H1 (cell line): ENCODE results near the gene KCP. TPM values are rescaled to one million over a fixed set of nuclear protein-coding genes. Genes with fewer than 3 reads are reported as not detected.

Experiments used
- CTCF ChIA-PET: fragments of 300-600 bp; sonication (Branson Sonifier 250); formaldehyde crosslinking; loops from one replicate; lab custom pipeline; 2021; ENCODE audit not compliant: partially characterized antibody; lab: Charles Lee
- POLR2A ChIA-PET: fragments of 300-600 bp; sonication (Branson Sonifier 250); formaldehyde crosslinking; loops from one replicate; lab custom pipeline; 2021; ENCODE audit warnings: inconsistent platforms; ENCODE audit not compliant: partially characterized antibody; lab: Charles Lee
- DNase-seq, 2 experiments: peaks; one replicate each; pipeline versions ENCODE4 v3.0.0 to v3.0.0-alpha.2; 2010 to 2022; ENCODE audit warnings: low spot score in 2 of 2, low read depth in 1 of 2, mixed read lengths in 1 of 2
- FAIRE-seq: peaks from 2 replicates; lab custom pipeline; 2011; peaks lifted over from hg19 to GRCh38; lab: Jason Lieb, UNC
- H2AFZ ChIP-seq: 2 replicates; pipeline ENCODE4 v1.8.1; 2012; ENCODE audit warnings: low read length, inconsistent platforms
- H2AK5ac ChIP-seq: 2 replicates; pipeline ENCODE4 v1.6.1; 2013; ENCODE audit warnings: low read depth, low read length
- H2BK120ac ChIP-seq: replicated peaks from 2 replicates; pipeline ENCODE3; 2013; ENCODE audit warnings: low read depth, low read length, inconsistent platforms
- H2BK12ac ChIP-seq: 2 replicates; pipeline ENCODE4 v1.6.1; 2013; ENCODE audit warnings: low read depth, low read length
- H2BK15ac ChIP-seq: 2 replicates; pipeline ENCODE4 v1.6.1; 2013; ENCODE audit warnings: low read length
- H2BK20ac ChIP-seq: 2 replicates; pipeline ENCODE4 v1.6.1; 2013; ENCODE audit warnings: low read length
- H2BK5ac ChIP-seq: 2 replicates; pipeline ENCODE4 v1.6.1; 2013; ENCODE audit warnings: low read depth, low read length
- H3K14ac ChIP-seq: 2 replicates; pipeline ENCODE4 v1.6.1; 2013; ENCODE audit warnings: inconsistent platforms; ENCODE audit not compliant: insufficient read length
- H3K18ac ChIP-seq: 2 replicates; pipeline ENCODE4 v1.6.1; 2013; ENCODE audit warnings: low read length; ENCODE audit errors: extremely low read depth
- H3K23ac ChIP-seq: 2 replicates; pipeline ENCODE4 v1.6.1; 2013; ENCODE audit warnings: inconsistent platforms; ENCODE audit not compliant: insufficient read length
- H3K23me2 ChIP-seq: 2 replicates; pipeline ENCODE4 v1.6.1; 2013; ENCODE audit warnings: low read depth, low read length
- H3K27ac ChIP-seq: 2 replicates; pipeline ENCODE4 v1.6.1; 2011; ENCODE audit warnings: low read depth, low read length, inconsistent platforms
- H3K27me3 ChIP-seq, 4 experiments: replicated peaks in 1 of 4; 1 replicate in 1 of 4; 2 replicates in 3 of 4; pipeline versions ENCODE4 v1.6.1 to v1.8.1; 2011 to 2013; ENCODE audit warnings: low read length in 3 of 4, mild to moderate bottlenecking in 3 of 4, inconsistent platforms in 2 of 4, mixed read lengths in 2 of 4, moderate library complexity in 1 of 4; ENCODE audit not compliant: control insufficient read depth in 3 of 4, insufficient read depth in 3 of 4; ENCODE audit errors: extremely low read depth in 1 of 4
- H3K36me3 ChIP-seq, 4 experiments: 2 replicates each; pipeline versions ENCODE4 v1.6.1 to v1.8.1; 2011 to 2013; ENCODE audit warnings: mild to moderate bottlenecking in 4 of 4, low read length in 3 of 4, moderate library complexity in 2 of 4, control low read depth in 1 of 4, inconsistent platforms in 1 of 4; ENCODE audit not compliant: insufficient read depth in 4 of 4, control insufficient read depth in 2 of 4
- H3K4ac ChIP-seq: replicated peaks from 2 replicates; pipeline ENCODE3; 2013; ENCODE audit warnings: low read length, low read depth, mixed read lengths, inconsistent platforms; ENCODE audit not compliant: insufficient read length
- H3K4me1 ChIP-seq, 4 experiments: replicated peaks in 1 of 4; 1 replicate in 1 of 4; 2 replicates in 3 of 4; pipeline versions ENCODE4 v1.6.1 to v1.8.1; 2011 to 2013; ENCODE audit warnings: low read length in 3 of 4, inconsistent platforms in 2 of 4, mixed read lengths in 1 of 4; ENCODE audit not compliant: insufficient read depth in 4 of 4, control insufficient read depth in 3 of 4
- H3K4me2 ChIP-seq, 2 experiments: 2 replicates each; pipeline versions ENCODE4 v1.6.1 to v1.8.1; 2011 to 2013; ENCODE audit warnings: low read depth in 2 of 2, low read length in 2 of 2, control low read depth in 1 of 2, inconsistent platforms in 1 of 2, mild to moderate bottlenecking in 1 of 2; ENCODE audit not compliant: insufficient read depth in 1 of 2
- H3K4me3 ChIP-seq, 4 experiments: fragments of 200-600, 300-600 bp in 1 of 4; sonication (generic), shearing (Covaris generic), sonication (Bioruptor Twin) in 1 of 4; 2 replicates each; pipeline versions ENCODE4 v1.5.1 to v1.8.1; 2011 to 2016; ENCODE audit warnings: low read length in 4 of 4, low read depth in 3 of 4, control low read depth in 2 of 4, inconsistent platforms in 2 of 4, mild to moderate bottlenecking in 2 of 4, mixed read lengths in 1 of 4, moderate library complexity in 1 of 4; ENCODE audit not compliant: insufficient read depth in 2 of 4; ENCODE audit errors: extremely low read depth in 1 of 4
- H3K56ac ChIP-seq: replicated peaks from 2 replicates; pipeline ENCODE3; 2013; ENCODE audit warnings: low read depth, mild to moderate bottlenecking, mixed read lengths, low read length, inconsistent platforms; ENCODE audit not compliant: insufficient read length
- H3K79me1 ChIP-seq: 2 replicates; pipeline ENCODE4 v1.6.1; 2013; ENCODE audit warnings: low read depth, low read length, control low read depth
- H3K79me2 ChIP-seq, 2 experiments: 2 replicates each; pipeline versions ENCODE4 v1.6.1 to v1.8.1; 2012 to 2013; ENCODE audit warnings: low read length in 2 of 2, mild to moderate bottlenecking in 2 of 2, inconsistent platforms in 1 of 2; ENCODE audit not compliant: insufficient read depth in 2 of 2, control insufficient read depth in 1 of 2
- H3K9ac ChIP-seq, 4 experiments: replicated peaks in 1 of 4; 1 replicate in 1 of 4; 2 replicates in 3 of 4; pipeline versions ENCODE4 v1.6.1 to v1.8.1; 2011 to 2013; ENCODE audit warnings: low read depth in 3 of 4, low read length in 3 of 4, control low read depth in 2 of 4, mild to moderate bottlenecking in 2 of 4, moderate library complexity in 2 of 4, inconsistent platforms in 1 of 4; ENCODE audit errors: extremely low read depth in 1 of 4
- H3K9me3 ChIP-seq, 2 experiments: 2 replicates each; pipeline versions ENCODE4 v1.6.1 to v1.8.1; 2012 to 2013; ENCODE audit warnings: mild to moderate bottlenecking in 2 of 2, moderate library complexity in 2 of 2, control low read depth in 1 of 2, inconsistent platforms in 1 of 2, low read depth in 1 of 2, low read length in 1 of 2, mixed read lengths in 1 of 2; ENCODE audit not compliant: insufficient read depth in 2 of 2
- H4K20me1 ChIP-seq, 2 experiments: replicated peaks in 1 of 2; 2 replicates each; pipeline versions ENCODE3 to v1.8.1; 2011 to 2013; ENCODE audit warnings: inconsistent platforms in 2 of 2, low read length in 2 of 2, mild to moderate bottlenecking in 1 of 2; ENCODE audit not compliant: insufficient read depth in 2 of 2, control insufficient read depth in 1 of 2
- H4K5ac ChIP-seq: 2 replicates; pipeline ENCODE4 v1.6.1; 2013; ENCODE audit warnings: low read length, low read depth, mixed read lengths, inconsistent platforms; ENCODE audit not compliant: insufficient read length
- H4K8ac ChIP-seq: 2 replicates; pipeline ENCODE4 v1.8.0; 2013; ENCODE audit warnings: mild to moderate bottlenecking, moderate library complexity, low read length, inconsistent platforms; ENCODE audit not compliant: insufficient read depth; ENCODE audit errors: extremely low read depth
- H4K91ac ChIP-seq: replicated peaks from 2 replicates; pipeline ENCODE3; 2013; ENCODE audit warnings: low read length, mixed read lengths, inconsistent platforms; ENCODE audit not compliant: insufficient read length
- ATF2 ChIP-seq: IDR thresholded peaks from 2 replicates; pipeline ENCODE4 v1.6.1; 2012; ENCODE audit warnings: low read length, inconsistent platforms
- CBX8 ChIP-seq: fragments of 300-800, 300-1000 bp; sonication (generic); IDR thresholded peaks from 2 replicates; pipeline ENCODE4 v1.7.1; 2016; ENCODE audit warnings: low read depth, low read length, borderline replicate concordance
- HDAC2 ChIP-seq, 2 experiments: fragments of 300-600 bp in 1 of 2; sonication (generic) in 1 of 2; IDR thresholded peaks; 2 replicates each; pipeline ENCODE4 v1.6.1; 2011 to 2012; ENCODE audit warnings: low read depth in 2 of 2, low read length in 2 of 2, mild to moderate bottlenecking in 2 of 2, moderate library complexity in 2 of 2, borderline replicate concordance in 1 of 2, inconsistent platforms in 1 of 2
- HDAC6 ChIP-seq: IDR thresholded peaks from one replicate; pipeline ENCODE4 v1.7.1; 2012; ENCODE audit warnings: low read depth, mild to moderate bottlenecking, inconsistent platforms, low read length, moderate library complexity
- JUN ChIP-seq: IDR thresholded peaks from 2 replicates; pipeline ENCODE4 v1.6.1; 2011; ENCODE audit warnings: low read depth, mild to moderate bottlenecking, improper control_type of control experiment, low read length
- KDM1A ChIP-seq: fragments of 200-600, 300-600 bp; sonication (generic); IDR thresholded peaks from 2 replicates; pipeline ENCODE4 v1.7.1; 2016; ENCODE audit warnings: mild to moderate bottlenecking, low read length, borderline replicate concordance
- POLR2AphosphoS5 ChIP-seq: IDR thresholded peaks from 2 replicates; pipeline ENCODE4 v1.6.1; 2011; ENCODE audit warnings: low read depth, low read length
- RBBP5 ChIP-seq: IDR thresholded peaks from 2 replicates; pipeline ENCODE4 v1.7.1; 2012; ENCODE audit warnings: low read depth, mild to moderate bottlenecking, inconsistent platforms, low read length, moderate library complexity, borderline replicate concordance
- SIX5 ChIP-seq: IDR thresholded peaks from 2 replicates; pipeline ENCODE4 v1.6.1; 2011; ENCODE audit warnings: mild to moderate bottlenecking, low read depth, low read length
- TCF12 ChIP-seq: IDR thresholded peaks from 2 replicates; pipeline ENCODE4 v1.6.1; 2011; ENCODE audit warnings: low read depth, mild to moderate bottlenecking, low read length
- USF2 ChIP-seq: IDR thresholded peaks from 2 replicates; pipeline ENCODE4 v1.6.1; 2011; ENCODE audit warnings: low read length, improper control_type of control experiment
- WGBS, 2 experiments: shearing (Covaris generic) in 1 of 2; methylation state at CpG; one replicate each; pipeline versions ENCODE4 v1.1.6 to v1.1.7; 2013 to 2015; ENCODE audit warnings: low lambda C conversion rate in 2 of 2, mixed read lengths in 2 of 2, inconsistent platforms in 1 of 2, low coverage in 1 of 2, missing lambda C conversion rate in 1 of 2; ENCODE audit not compliant: insufficient replicate concordance in 2 of 2, insufficient coverage in 1 of 2, insufficient read length in 1 of 2; ENCODE audit errors: extremely low coverage in 1 of 2, missing lambda C conversion rate in 1 of 2; 5-methylcytosine and 5-hydroxymethylcytosine counted together
- polyA plus RNA-seq, 7 experiments: library from polyadenylated mRNA; depleted of rRNA in 3 of 7; stranded (reverse) in 5 of 7; unstranded in 2 of 7; fragments of >200 nt in 5 of 7; fragments of 200-250 nt in 2 of 7; gene quantifications; 1 replicate in 5 of 7; 2 replicates in 1 of 7; 4 replicates in 1 of 7; pipeline versions ENCODE4 v1.2.1 to v1.2.3, GENCODE V29; 2011 to 2013; ENCODE audit warnings: missing spikeins in 2 of 7, mixed read lengths in 2 of 7
- total RNA-seq: library from RNA; stranded (reverse); fragmentation: NEBNext Ultra II Directional; extraction: Animal tissue kit (Norgen Biotek cat#: 25700); gene quantifications from 2 replicates; pipeline ENCODE4 v1.2.1, GENCODE V29; 2021

Gene KCP
- total and polyA plus RNA-seq, 2 of the 8 experiments (the other 6 are each of a cell fraction or from before 2014, with no cell fraction given): 1.3 to 2.0 TPM

- H2BK120ac ChIP-seq: no peak overlapping the region
- CTCF ChIA-PET: interaction anchor here (1.1 to 2.1 kb wide), 6 partner anchors 10 to 272 kb away, joined by 3 to 15 read pairs (median 4); no protein-coding TSS in a partner anchor
- H3K23me2 ChIP-seq: peaks cover 14% of the 10 kb centered on the region; the same call in 1 of the 2 replicates
- no peak overlapping the region for H3K23ac ChIP-seq
- POLR2A ChIA-PET: interaction anchor here (1.6 kb wide), 1 partner anchor 11 kb away, joined by 7 read pairs; no protein-coding TSS in a partner anchor
- no peaks in the 10 kb centered on the region for H3K36me3 ChIP-seq
- no peak overlapping the region for H4K5ac ChIP-seq
- H3K27ac ChIP-seq: no peak overlapping the region
- no peak overlapping the region for H4K91ac ChIP-seq
- no peak overlapping the region for H3K9ac ChIP-seq
- H3K18ac ChIP-seq: no peak overlapping the region
- H3K79me2 ChIP-seq: no peaks in the 10 kb centered on the region
- DNase-seq (no peak), FAIRE-seq (no peak)
- peak overlapping the region; percentile 36; the same call in 1 of the 2 replicates for H4K8ac ChIP-seq
- H3K56ac ChIP-seq: no peak overlapping the region
- peaks cover 0 to 7% (median 5%) of the 10 kb centered on the region in 4 experiments; a peak in 3 of 7 replicates for H3K4me1 ChIP-seq
- no peak overlapping the region for H3K14ac ChIP-seq
- H2BK12ac ChIP-seq: no peak overlapping the region
- H3K4ac ChIP-seq: no peak overlapping the region
- H2BK5ac ChIP-seq: no peak overlapping the region
- no peak overlapping the region for H2BK15ac ChIP-seq
- H2AK5ac ChIP-seq: no peak overlapping the region
- H3K9me3 ChIP-seq: no peaks in the 10 kb centered on the region
- peak overlapping the region; percentile 22 to 69 (median 58); a peak in 7 of 8 replicates for H3K4me3 ChIP-seq
- H2AFZ ChIP-seq: no peak overlapping the region; the same call in 1 of the 2 replicates
- 62% methylated on average over 17 of the region's 17 CpGs; no CpG with 5 or more reads in 1 of the 2 experiments for WGBS, 2 experiments
- no peaks in the 10 kb centered on the region for H3K79me1 ChIP-seq
- peak overlapping the region; percentile 66 to 100 for H3K4me2 ChIP-seq
- H4K20me1 ChIP-seq: peaks cover 0 to 3% of the 10 kb centered on the region in 2 experiments
- no peak overlapping the region for H2BK20ac ChIP-seq
- peaks cover 24 to 60% (median 41%) of the 10 kb centered on the region in 4 experiments for H3K27me3 ChIP-seq
- TF ChIP-seq HDAC2 (IDR thresholded peaks at IDR 0.05; ENCODE audit: borderline replicate concordance in 1 of 2, low read depth in 2 of 2, low read length in 2 of 2) (no peak), USF2 (no peak), CBX8 (no peak), POLR2AphosphoS5 (no peak), JUN (no peak), HDAC6 (no peak), ATF2 (no peak), TCF12 (no peak), SIX5 (no peak), KDM1A (no peak), RBBP5 (no peak)
These were observed 26.8 kb upstream of the KCP start for GRCh38 chr7:128937271-128937646.
